Head of caudate nucleus (tissue), 42 donors: Measurements from ENCODE around the gene DNM3.
"Not testable (repeated sequence)": the region's sequence is repeated elsewhere in the genome, so short reads cannot be mapped to it uniquely, and the experiment has no call there.

Source experiments
- DNase-seq, 42 donors: peaks; one replicate each; pipeline versions ENCODE4 v3.0.0 to v3.0.0-alpha.2; 2020 to 2021; ENCODE audit warnings: mixed read lengths in 7 of 42
- intact Hi-C: fragments of 100-400 bp; cut with DNase I; formaldehyde crosslinking; loops from one replicate; pipeline ENCODE4 v1.15.0; 2022

DNM3 gene

GRCh38 chr1:172043900-172044299, 202.6 kb downstream of the DNM3 start:
- no peak for DNase-seq
- intact Hi-C loops = no loop called here

- no peak for DNase-seq
- intact Hi-C loops = no loop called here
Observed at GRCh38 chr1:172051898-172052297, 210.6 kb downstream of the DNM3 start.

- intact Hi-C loops = no loop called here
- DNase-seq = no peak
Observed at GRCh38 chr1:172054172-172054571, 212.9 kb downstream of the DNM3 start.

GRCh38 chr1:172055816-172056419, 214.6 kb downstream of the DNM3 start:
- intact Hi-C loops, DNase-seq: not testable (repeated sequence)

GRCh38 chr1:172068334-172068733, 227.0 kb downstream of the DNM3 start:
- no peak for DNase-seq
- intact Hi-C loops = no loop called here

- DNase-seq = no peak
- intact Hi-C loops = no loop called here
Observed at GRCh38 chr1:172069051-172069450, 227.8 kb downstream of the DNM3 start.

GRCh38 chr1:172069534-172069933, 228.2 kb downstream of the DNM3 start:
- intact Hi-C loops = no loop called here
- peak in 6 of 42 donors; percentile 3 to 60 (median 16) for DNase-seq

- intact Hi-C loops = no loop called here
- DNase-seq = no peak
Observed at GRCh38 chr1:172070055-172070454, 228.8 kb downstream of the DNM3 start.

GRCh38 chr1:172071746-172072145, 230.4 kb downstream of the DNM3 start:
- DNase-seq = no peak
- intact Hi-C loops = no loop called here

- DNase-seq, intact Hi-C loops: not testable (repeated sequence)
Observed at GRCh38 chr1:172079859-172080258, 238.6 kb downstream of the DNM3 start.

- no peak for DNase-seq
- intact Hi-C loops = no loop called here
Observed at GRCh38 chr1:172083191-172083590, 241.9 kb downstream of the DNM3 start.

GRCh38 chr1:172084876-172085275, 243.6 kb downstream of the DNM3 start:
- intact Hi-C loops = no loop called here
- no peak for DNase-seq

GRCh38 chr1:172085317-172085716, 244.0 kb downstream of the DNM3 start:
- DNase-seq = no peak
- intact Hi-C loops = no loop called here

- DNase-seq = no peak
- intact Hi-C loops = no loop called here
Observed at GRCh38 chr1:172086137-172086536, 244.8 kb downstream of the DNM3 start.

- intact Hi-C loops = no loop called here
- no peak for DNase-seq
Observed at GRCh38 chr1:172088256-172088655, 247.0 kb downstream of the DNM3 start.

GRCh38 chr1:172089768-172090510, 248.6 kb downstream of the DNM3 start:
- peak in 6 of 42 donors; percentile 6 to 26 (median 14) for DNase-seq
- intact Hi-C loops = no loop called here

GRCh38 chr1:172090511-172090817, 249.2 kb downstream of the DNM3 start:
- no peak for DNase-seq
- intact Hi-C loops = no loop called here

- intact Hi-C loops = no loop called here
- no peak for DNase-seq
Observed at GRCh38 chr1:172095846-172096245, 254.5 kb downstream of the DNM3 start.

GRCh38 chr1:172105230-172105629, 263.9 kb downstream of the DNM3 start:
- intact Hi-C loops = no loop called here
- DNase-seq = no peak

- intact Hi-C loops = no loop called here
- no peak for DNase-seq
Observed at GRCh38 chr1:172107316-172107975, 266.1 kb downstream of the DNM3 start.
